ENCODE measurements around the gene UBTD1. TPM values are rescaled to one million over a fixed set of nuclear protein-coding genes. Genes with fewer than 3 reads are reported as not detected.

Gene UBTD1
- polyA plus RNA-seq, 1 donor (not counting 4 experiments of a cell fraction or from before 2014, with no cell fraction given): 12.0 TPM

- no peaks in the 10 kb centered on the region for H3K79me2 ChIP-seq (ENCODE audit: control insufficient read depth, insufficient read depth, low read length)
- peak overlapping the region; percentile 37 for H3K4me2 ChIP-seq (ENCODE audit: control insufficient read depth, extremely low read depth, insufficient read depth, low read depth, low read length)
- dilution Hi-C loops (cut with MboI; ENCODE audit: extremely low pct_ligation_motif_present, low sequenced_read_pairs): no loop called here
- DNase-seq (ENCODE audit: low read depth, low spot score) (no peak), FAIRE-seq (no peak)
- no peaks in the 10 kb centered on the region for H3K9me3 ChIP-seq (ENCODE audit: control insufficient read depth, low read depth, low read length)
- no peaks in the 10 kb centered on the region for H3K9me1 ChIP-seq (ENCODE audit: control insufficient read depth, extremely low read depth, insufficient read depth, low read length)
- peaks cover 16% of the 10 kb centered on the region for H3K4me1 ChIP-seq (ENCODE audit: control insufficient read depth, extremely low read depth, insufficient read depth, low read length)
- no peaks in the 10 kb centered on the region for H4K20me1 ChIP-seq (ENCODE audit: control insufficient read depth, extremely low read depth, insufficient read depth, low read length)
- H3K36me3 ChIP-seq (ENCODE audit: control insufficient read depth in 2 of 2, extremely low read depth in 1 of 2, insufficient read depth in 2 of 2, low read length in 2 of 2): no peaks in the 10 kb centered on the region
- H3K4me3 ChIP-seq (ENCODE audit: control insufficient read depth in 2 of 3, extremely low read depth in 1 of 3, insufficient read depth in 2 of 3, low read depth in 1 of 3, low read length in 3 of 3): no peak overlapping the region
- no peak overlapping the region for H3K9ac ChIP-seq (ENCODE audit: control insufficient read depth, extremely low read depth, insufficient read depth, low read length)
- no peak overlapping the region for H3K27ac ChIP-seq (ENCODE audit: control insufficient read depth, insufficient read depth, low read length)
- TF ChIP-seq EZH2 (IDR thresholded peaks at IDR 0.05; ENCODE audit: low read length): no peak
- TF ChIP-seq CTCF (optimal IDR thresholded peaks at IDR 0.05 in 1 of 3, IDR thresholded peaks at IDR 0.05 in 1 of 3, conservative IDR thresholded peaks at IDR 0.05 in 1 of 3; ENCODE audit: extremely low read depth in 1 of 3, insufficient read depth in 2 of 3, low read length in 3 of 3): no peak
- no peaks in the 10 kb centered on the region for H3K27me3 ChIP-seq (ENCODE audit: control insufficient read depth, extremely low read depth, insufficient read depth, low read length)
- H2AFZ ChIP-seq (ENCODE audit: control insufficient read depth, low read length): no peak overlapping the region
These were observed 86.2 kb downstream of the UBTD1 start for GRCh38 chr10:97584798-97585438.

GRCh38 chr10:97585439-97585811 is 86.7 kb downstream of the UBTD1 start:
- FAIRE-seq: no peak
- no peak overlapping the region for H3K4me3 ChIP-seq (ENCODE audit: control insufficient read depth in 2 of 3, extremely low read depth in 1 of 3, insufficient read depth in 2 of 3, low read depth in 1 of 3, low read length in 3 of 3)

More at GRCh38 chr10:97585439-97585811, 86.7 kb downstream of the UBTD1 start:
- no peak overlapping the region for H3K9ac ChIP-seq (ENCODE audit: control insufficient read depth, extremely low read depth, insufficient read depth, low read length)
- no peaks in the 10 kb centered on the region for H3K79me2 ChIP-seq (ENCODE audit: control insufficient read depth, insufficient read depth, low read length)
- DNase-seq (ENCODE audit: low read depth, low spot score): no peak
- no peak for TF ChIP-seq EZH2 (IDR thresholded peaks at IDR 0.05; ENCODE audit: low read length)
- no peak for TF ChIP-seq CTCF (optimal IDR thresholded peaks at IDR 0.05 in 1 of 3, IDR thresholded peaks at IDR 0.05 in 1 of 3, conservative IDR thresholded peaks at IDR 0.05 in 1 of 3; ENCODE audit: extremely low read depth in 1 of 3, insufficient read depth in 2 of 3, low read length in 3 of 3)
- H2AFZ ChIP-seq (ENCODE audit: control insufficient read depth, low read length): no peak overlapping the region
- no peaks in the 10 kb centered on the region for H4K20me1 ChIP-seq (ENCODE audit: control insufficient read depth, extremely low read depth, insufficient read depth, low read length)
- no peaks in the 10 kb centered on the region for H3K9me1 ChIP-seq (ENCODE audit: control insufficient read depth, extremely low read depth, insufficient read depth, low read length)
- no peaks in the 10 kb centered on the region for H3K9me3 ChIP-seq (ENCODE audit: control insufficient read depth, low read depth, low read length)
- no peaks in the 10 kb centered on the region for H3K36me3 ChIP-seq (ENCODE audit: control insufficient read depth in 2 of 2, extremely low read depth in 1 of 2, insufficient read depth in 2 of 2, low read length in 2 of 2)
- H3K4me2 ChIP-seq (ENCODE audit: control insufficient read depth, extremely low read depth, insufficient read depth, low read depth, low read length): no peak overlapping the region
- no peaks in the 10 kb centered on the region for H3K27me3 ChIP-seq (ENCODE audit: control insufficient read depth, extremely low read depth, insufficient read depth, low read length)
- dilution Hi-C loops (cut with MboI; ENCODE audit: extremely low pct_ligation_motif_present, low sequenced_read_pairs): no loop called here
- H3K27ac ChIP-seq (ENCODE audit: control insufficient read depth, insufficient read depth, low read length): no peak overlapping the region
- peaks cover 16% of the 10 kb centered on the region for H3K4me1 ChIP-seq (ENCODE audit: control insufficient read depth, extremely low read depth, insufficient read depth, low read length)

Measured in keratinocyte (primary cell).